ENCODE data around the gene VAX1. TPM values are rescaled to one million over a fixed set of nuclear protein-coding genes. Genes with fewer than 3 reads are reported as not detected.

Gene VAX1
- total and polyA plus RNA-seq, 10 donors: not detected

DNA sequence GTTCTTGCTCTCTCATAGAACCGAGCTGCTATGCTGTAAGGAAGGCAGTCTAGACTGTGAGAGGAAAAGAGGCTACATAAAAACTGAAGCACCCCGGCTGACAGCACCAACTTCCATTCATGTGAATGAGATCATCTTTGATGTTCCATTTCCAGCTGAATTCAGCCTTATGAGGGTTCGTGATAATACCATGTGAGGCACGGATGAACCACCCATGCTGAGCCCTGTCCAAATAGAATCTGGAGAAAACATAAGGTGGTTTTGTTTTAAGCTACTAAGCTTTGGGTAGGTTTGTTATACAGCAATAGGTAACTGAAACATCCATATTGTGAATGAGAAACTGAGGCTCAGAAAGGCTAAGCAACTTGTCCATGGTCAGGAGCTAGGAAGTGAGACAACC lies 6.9 kb upstream of the VAX1 start:
- intact Hi-C loops (cut with DNase I; ENCODE audit: low total_unique reads): no loop called here
- Histone ChIP-seq H3K27ac (no peak overlapping the region), H3K4me1 (peaks cover 0 to 6% (median 0%) of the 10 kb centered on the region in 6 donors), H3K4me3 (no peak overlapping the region), H3K36me3 (no peaks in the 10 kb centered on the region), H3K9me3 (peaks cover 0 to 15% (median 10%) of the 10 kb centered on the region in 8 donors), H3K27me3 (replicated peaks in 1 of 7) (peaks cover 5 to 99% (median 36%) of the 10 kb centered on the region in 7 donors)
- TF ChIP-seq, protein P1, sequence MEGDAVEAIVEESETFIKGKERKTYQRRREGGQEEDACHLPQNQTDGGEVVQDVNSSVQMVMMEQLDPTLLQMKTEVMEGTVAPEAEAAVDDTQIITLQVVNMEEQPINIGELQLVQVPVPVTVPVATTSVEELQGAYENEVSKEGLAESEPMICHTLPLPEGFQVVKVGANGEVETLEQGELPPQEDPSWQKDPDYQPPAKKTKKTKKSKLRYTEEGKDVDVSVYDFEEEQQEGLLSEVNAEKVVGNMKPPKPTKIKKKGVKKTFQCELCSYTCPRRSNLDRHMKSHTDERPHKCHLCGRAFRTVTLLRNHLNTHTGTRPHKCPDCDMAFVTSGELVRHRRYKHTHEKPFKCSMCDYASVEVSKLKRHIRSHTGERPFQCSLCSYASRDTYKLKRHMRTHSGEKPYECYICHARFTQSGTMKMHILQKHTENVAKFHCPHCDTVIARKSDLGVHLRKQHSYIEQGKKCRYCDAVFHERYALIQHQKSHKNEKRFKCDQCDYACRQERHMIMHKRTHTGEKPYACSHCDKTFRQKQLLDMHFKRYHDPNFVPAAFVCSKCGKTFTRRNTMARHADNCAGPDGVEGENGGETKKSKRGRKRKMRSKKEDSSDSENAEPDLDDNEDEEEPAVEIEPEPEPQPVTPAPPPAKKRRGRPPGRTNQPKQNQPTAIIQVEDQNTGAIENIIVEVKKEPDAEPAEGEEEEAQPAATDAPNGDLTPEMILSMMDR (IDR thresholded peaks at IDR 0.05 in 8 of 11, conservative IDR thresholded peaks at IDR 0.05 in 3 of 11): no peak
- no peak for TF ChIP-seq POLR2A (IDR thresholded peaks at IDR 0.05)
- no peak for TF ChIP-seq POLR2AphosphoS5 (IDR thresholded peaks at IDR 0.05)
- DNase-seq: no peak
- 64 to 77% (median 69%) methylated on average over 4 of the region's 4 CpGs for WGBS, 5 donors

DNA sequence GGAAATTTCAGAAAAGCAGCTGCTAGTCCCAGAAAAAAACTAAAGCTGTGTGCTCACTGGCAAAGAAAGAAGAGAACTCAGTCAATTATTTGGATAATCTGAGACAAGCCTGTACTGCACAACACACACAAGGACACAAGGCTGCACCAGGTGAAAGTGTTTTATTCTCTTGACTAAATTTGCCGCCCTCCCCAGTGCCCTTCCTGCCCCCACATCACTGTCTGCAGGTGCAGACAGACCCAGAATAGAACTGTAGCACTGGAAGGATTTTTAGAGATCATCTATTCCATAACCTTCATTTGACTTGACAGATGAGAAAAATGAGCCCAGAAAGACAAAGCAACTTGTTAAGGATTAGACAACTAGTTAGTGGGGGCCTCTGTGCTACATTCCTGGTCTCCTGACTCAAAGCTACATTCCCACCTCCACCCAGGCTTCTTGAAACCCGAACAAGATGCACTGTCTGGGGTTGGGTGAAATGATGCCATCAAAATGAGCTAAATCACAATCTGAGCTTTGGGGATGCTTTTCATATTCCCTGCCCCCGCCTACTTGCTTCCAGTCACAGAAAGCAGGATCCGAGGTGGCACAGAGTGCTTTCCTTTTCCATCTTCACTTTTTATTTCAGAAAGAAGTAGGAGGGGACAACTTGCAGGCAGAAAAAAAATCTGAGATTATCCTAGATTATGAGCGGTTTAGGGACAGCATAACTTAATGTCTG lies 5.2 kb upstream of the VAX1 start:
- no peak for DNase-seq
- WGBS, 5 donors: 54 to 68% (median 67%) methylated on average over 5 of the region's 5 CpGs
- Histone ChIP-seq H3K4me1 (peaks cover 0 to 18% (median 2%) of the 10 kb centered on the region in 6 donors), H3K27ac (no peak overlapping the region), H3K4me3 (no peak overlapping the region), H3K9me3 (peaks cover 0 to 15% (median 10%) of the 10 kb centered on the region in 8 donors), H3K27me3 (replicated peaks in 1 of 7) (peaks cover 5 to 99% (median 48%) of the 10 kb centered on the region in 7 donors), H3K36me3 (no peaks in the 10 kb centered on the region)
- TF ChIP-seq, protein P1 (IDR thresholded peaks at IDR 0.05 in 8 of 11, conservative IDR thresholded peaks at IDR 0.05 in 3 of 11): no peak
- TF ChIP-seq POLR2A (IDR thresholded peaks at IDR 0.05): no peak
- no peak for TF ChIP-seq POLR2AphosphoS5 (IDR thresholded peaks at IDR 0.05)
- intact Hi-C loops (cut with DNase I; ENCODE audit: low total_unique reads): no loop called here

DNA sequence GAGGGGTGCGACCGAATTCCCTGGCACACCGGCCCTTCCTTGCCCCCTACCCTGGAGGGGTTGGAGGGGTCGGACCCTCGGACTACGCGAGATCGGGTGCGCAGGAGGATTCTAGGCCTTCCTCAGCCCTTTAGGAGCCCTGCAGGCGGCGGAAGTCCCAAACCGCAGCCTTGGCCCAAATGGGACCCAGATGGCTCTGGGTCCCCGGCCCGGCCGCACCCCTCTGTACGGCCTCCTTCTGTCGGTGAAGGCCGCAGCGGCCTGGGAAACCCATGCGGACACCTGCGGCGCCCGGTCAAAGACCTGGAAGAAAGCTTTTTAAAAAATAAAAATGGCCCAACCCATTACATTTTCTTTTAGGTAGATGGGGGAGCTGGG lies 2.4 kb upstream of the VAX1 start:
- DNase-seq: no peak

More for the DNA sequence above, 2.4 kb upstream of the VAX1 start:
- TF ChIP-seq POLR2AphosphoS5 (IDR thresholded peaks at IDR 0.05) (no peak), POLR2A (IDR thresholded peaks at IDR 0.05) (no peak)
- TF ChIP-seq, protein P1 (IDR thresholded peaks at IDR 0.05 in 8 of 11, conservative IDR thresholded peaks at IDR 0.05 in 3 of 11): no peak
- intact Hi-C loops (cut with DNase I; ENCODE audit: low total_unique reads): no loop called here
- no peak overlapping the region for H3K27ac ChIP-seq
- peaks cover 8 to 37% (median 17%) of the 10 kb centered on the region in 6 donors for H3K4me1 ChIP-seq
- no peaks in the 10 kb centered on the region for H3K36me3 ChIP-seq
- H3K9me3 ChIP-seq: peaks cover 0 to 14% (median 10%) of the 10 kb centered on the region in 8 donors
- 3 to 19% (median 7%) methylated on average over 11 to 23 of the region's 23 CpGs for WGBS, 5 donors
- no peak overlapping the region for H3K4me3 ChIP-seq
- peaks cover 8 to 99% (median 68%) of the 10 kb centered on the region in 7 donors for H3K27me3 ChIP-seq (replicated peaks in 1 of 7)
